Activated CD4-positive, alpha-beta T cell treated with anti-CD3 and anti-CD28 coated beads for 36 hours (primary cell): ENCODE results near the gene ILRUN. TPM values are rescaled to one million over a fixed set of nuclear protein-coding genes. Genes with fewer than 3 reads are reported as not detected.
"Not testable (repeated sequence)": the region's sequence is repeated elsewhere in the genome, so short reads cannot be mapped to it uniquely, and the experiment has no call there.

Experiments
- ATAC-seq: fragments of 200-7000 bp; cut with Tn5 transposase; one replicate; pipeline ENCODE4 v1.10.0; 2021; ENCODE audit warnings: mild to moderate bottlenecking, moderate library complexity
- CTCF ChIA-PET: fragments of 350-600 bp; sonication (Branson Sonifier 250); formaldehyde crosslinking; loops from one replicate; lab custom pipeline; 2021; ENCODE audit warnings: antibody characterized with exemption; lab: Charles Lee
- POLR2A ChIA-PET: fragments of 350-600 bp; sonication (Branson Sonifier 250); formaldehyde crosslinking; loops from one replicate; lab custom pipeline; 2021; ENCODE audit warnings: antibody characterized with exemption, inconsistent platforms; lab: Charles Lee
- DNase-seq: peaks from one replicate; pipeline ENCODE4 v3.0.0-alpha.2; 2020
- H3K27ac Mint-ChIP-seq: one replicate; pipeline ENCODE4 v1.8.0; 2021; ENCODE audit warnings: mixed read lengths
- H3K27me3 Mint-ChIP-seq: one replicate; pipeline ENCODE4 v1.8.0; 2021; ENCODE audit warnings: mixed read lengths
- H3K36me3 Mint-ChIP-seq: one replicate; pipeline ENCODE4 v1.8.0; 2021; ENCODE audit warnings: low read depth, mixed read lengths
- H3K4me1 Mint-ChIP-seq: one replicate; pipeline ENCODE4 v1.8.0; 2021; ENCODE audit warnings: mixed read lengths
- H3K4me3 Mint-ChIP-seq: one replicate; pipeline ENCODE4 v1.8.0; 2021; ENCODE audit warnings: mild to moderate bottlenecking, moderate library complexity, mixed read lengths
- H3K9me3 Mint-ChIP-seq: one replicate; pipeline ENCODE4 v1.8.0; 2021; ENCODE audit warnings: low read depth, mixed read lengths
- intact Hi-C, 2 experiments: fragments of 100-400 bp; cut with DNase I in 1 of 2; cut with micrococcal nuclease in 1 of 2; formaldehyde crosslinking; loops; one replicate each; pipeline versions ENCODE4 v1.14.2 to v1.15.1; 2022 to 2024; cut with DNase I, micrococcal nuclease
- total RNA-seq, 2 experiments: library from RNA; stranded (reverse); gene quantifications; one replicate each; pipeline ENCODE4 v1.2.3, GENCODE V29; 2021

Gene ILRUN
- total RNA-seq, 2 experiments from 2014 or later: 56.2 to 66.9 TPM

DNA sequence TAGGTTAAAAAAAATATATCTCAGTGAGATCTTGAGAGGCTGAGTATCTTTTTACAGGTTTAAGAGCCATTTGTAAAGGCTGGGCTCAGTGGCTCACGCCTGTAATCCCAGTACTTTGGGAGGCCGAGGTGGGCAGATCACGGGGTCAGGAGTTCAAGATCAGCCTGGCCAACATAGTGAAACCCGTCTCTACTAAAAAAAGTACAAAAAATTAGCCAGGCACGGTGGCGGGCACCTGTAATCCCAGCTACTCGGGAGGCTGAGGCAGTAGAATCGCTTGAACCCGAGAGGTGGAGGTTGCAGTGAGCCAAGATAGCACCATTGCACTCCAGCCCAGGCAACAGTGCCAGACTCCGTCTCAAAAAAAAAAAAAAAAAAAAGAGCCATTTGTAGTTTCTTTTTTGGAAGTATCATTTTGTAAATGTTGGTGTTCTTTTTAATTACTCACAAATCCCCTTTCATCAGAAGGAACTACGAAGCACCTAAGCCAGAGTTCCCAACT, 40.6 kb downstream of the ILRUN start:
- DNase-seq, H3K27me3 Mint-ChIP-seq, ATAC-seq, H3K9me3 Mint-ChIP-seq: not testable (repeated sequence)
- Mint-ChIP-seq H3K36me3 (peaks cover 14% of the 10 kb centered on the region), H3K4me3 (peak overlapping the region; percentile 2), H3K4me1 (peaks cover 51% of the 10 kb centered on the region), H3K27ac (peak overlapping the region; percentile 90)
- CTCF ChIA-PET: interaction anchor here (0.6 to 2.5 kb wide), 7 partner anchors 12 to 359 kb away, joined by 3 to 15 read pairs (median 3); no protein-coding TSS in a partner anchor
- POLR2A ChIA-PET: interaction anchor here (0.6 to 1.8 kb wide), 5 partner anchors 16 to 851 kb away, joined by 3 to 14 read pairs (median 8); partner anchors contain the start of gene ILRUN
- intact Hi-C loops: loop anchor here (1.0 to 10.0 kb wide), 6 partner anchors 8 to 229 kb away; partner anchors contain the start of genes ILRUN (in 2 of the 2), SNRPC (in 2 of the 2), ANKS1A (in 1 of the 2) and TAF11 (in 1 of the 2)

DNA sequence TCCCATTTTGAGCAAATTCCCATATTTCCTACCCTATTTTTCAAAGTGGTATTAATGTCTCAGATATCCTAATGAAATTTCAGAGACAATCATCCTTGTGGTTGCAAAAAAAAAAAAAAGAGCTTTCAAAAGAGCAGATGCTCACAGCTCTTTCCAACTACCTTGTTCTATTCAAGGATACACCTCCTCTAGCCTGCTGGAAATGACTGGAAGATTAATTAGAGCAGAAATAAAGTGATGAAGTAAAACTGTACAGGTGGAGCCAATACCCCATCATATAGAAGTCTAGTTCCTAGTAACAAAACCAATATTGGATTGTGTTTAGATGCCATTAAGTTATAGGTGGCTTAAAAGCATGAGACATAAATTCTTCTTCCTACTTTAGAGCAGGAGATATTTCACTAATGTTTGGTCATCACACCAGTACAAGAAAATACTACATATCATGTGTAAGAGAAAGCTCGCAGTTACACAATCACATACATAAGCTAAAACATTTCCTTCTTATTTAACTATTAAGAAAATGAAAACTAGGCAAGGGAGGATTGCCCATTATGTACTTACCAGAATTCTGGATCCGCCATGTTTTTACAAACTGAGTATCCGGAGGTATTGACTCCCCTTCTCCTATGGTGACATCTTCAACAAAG, 42.4 kb downstream of the ILRUN start:
- POLR2A ChIA-PET: no interaction called here
- Mint-ChIP-seq H3K27me3 (no peaks in the 10 kb centered on the region), H3K9me3 (no peaks in the 10 kb centered on the region), H3K36me3 (peaks cover 18% of the 10 kb centered on the region), H3K4me1 (peaks cover 46% of the 10 kb centered on the region), H3K4me3 (no peak overlapping the region), H3K27ac (peak overlapping the region; percentile 13)
- ATAC-seq (no peak), DNase-seq (no peak)
- intact Hi-C loops: loop anchor here in 1 of 2 experiments (10.0 kb wide), 1 partner anchor 231 kb away; the partner anchor contains the start of genes ANKS1A and TAF11
- CTCF ChIA-PET: interaction anchor here (0.6 to 1.3 kb wide), 3 partner anchors 11 to 160 kb away, joined by 3 to 4 read pairs (median 4); no protein-coding TSS in a partner anchor

DNA sequence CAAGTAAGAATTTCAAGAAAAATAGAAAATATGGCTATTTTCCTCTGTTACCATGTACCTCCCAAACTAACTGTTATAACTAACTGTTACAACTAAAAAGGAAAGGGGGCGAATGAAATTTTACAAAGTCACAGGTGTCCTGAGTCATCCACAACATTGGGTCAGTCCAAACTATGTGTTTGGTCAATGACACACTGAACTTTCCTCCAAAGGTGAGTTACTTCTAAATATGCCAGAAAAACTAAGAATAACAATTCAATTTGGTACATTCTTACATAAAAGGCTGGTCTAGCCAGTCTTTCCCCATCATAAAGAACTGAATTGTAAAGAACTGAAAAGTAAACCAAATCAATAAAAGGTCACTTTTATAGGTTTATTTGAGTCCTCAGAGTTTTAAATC, 44.3 kb downstream of the ILRUN start:
- ChIA-PET CTCF (no interaction called here), POLR2A (no interaction called here)
- Mint-ChIP-seq H3K27ac (no peak overlapping the region), H3K4me1 (peaks cover 32% of the 10 kb centered on the region), H3K36me3 (peaks cover 19% of the 10 kb centered on the region), H3K4me3 (no peak overlapping the region), H3K27me3 (no peaks in the 10 kb centered on the region), H3K9me3 (no peaks in the 10 kb centered on the region)
- no peak for DNase-seq
- intact Hi-C loops: loop anchor here in 1 of 2 experiments (10.0 kb wide), 1 partner anchor 233 kb away; the partner anchor contains the start of genes ANKS1A and TAF11
- no peak for ATAC-seq

DNA sequence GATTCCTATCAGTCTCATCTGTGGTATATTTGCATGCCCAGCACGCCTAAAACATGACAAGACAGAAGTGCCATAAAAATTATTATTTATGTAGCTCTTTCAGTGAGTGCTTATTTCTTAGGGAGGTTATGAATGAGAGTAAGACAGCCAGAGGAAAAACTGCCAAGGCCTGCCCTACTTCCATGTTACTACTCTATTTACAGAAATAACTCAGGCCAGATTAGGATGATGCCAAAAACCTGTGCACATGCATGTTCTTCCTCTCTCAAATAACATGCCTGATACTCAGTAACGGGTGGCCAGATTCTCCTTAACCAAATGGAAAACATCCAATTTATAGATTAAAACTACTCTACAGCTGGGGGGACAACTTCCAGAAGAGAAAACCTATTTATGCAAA, 45.7 kb downstream of the ILRUN start:
- Mint-ChIP-seq H3K9me3 (no peaks in the 10 kb centered on the region), H3K27me3 (no peaks in the 10 kb centered on the region), H3K36me3 (peaks cover 26% of the 10 kb centered on the region), H3K4me1 (peaks cover 21% of the 10 kb centered on the region), H3K4me3 (no peak overlapping the region), H3K27ac (no peak overlapping the region)
- ChIA-PET CTCF (interaction anchor here (0.6 to 0.8 kb wide), 2 partner anchors 21 to 99 kb away, joined by 3 read pairs; no protein-coding TSS in a partner anchor), POLR2A (no interaction called here)
- no peak for ATAC-seq
- DNase-seq: no peak
- intact Hi-C loops: loop anchor here in 1 of 2 experiments (10.0 kb wide), 1 partner anchor 234 kb away; the partner anchor contains the start of genes ANKS1A and TAF11

DNA sequence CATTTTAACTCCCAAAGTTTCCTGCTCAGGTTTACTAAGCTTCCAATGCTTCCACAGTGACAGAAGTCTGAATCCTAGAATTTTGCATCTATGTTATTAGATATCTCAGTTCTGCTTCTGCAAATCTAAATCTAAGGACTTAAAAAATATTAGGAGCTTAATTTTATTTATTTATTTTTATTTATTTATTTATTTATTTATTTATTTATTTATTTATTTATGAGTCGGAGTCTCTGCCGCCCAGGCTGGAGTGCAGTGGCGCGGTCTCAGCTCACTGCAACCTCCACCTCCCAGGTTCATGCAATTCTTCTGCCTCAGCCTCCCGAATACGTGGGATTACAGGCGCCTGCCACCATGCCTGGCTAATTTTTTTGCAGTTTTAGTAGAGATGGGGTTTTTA, 46.3 kb downstream of the ILRUN start:
- H3K9me3 Mint-ChIP-seq: not testable (repeated sequence)
- CTCF ChIA-PET: interaction anchor here (0.6 kb wide), 1 partner anchor 100 kb away, joined by 3 read pairs; no protein-coding TSS in a partner anchor

DNA sequence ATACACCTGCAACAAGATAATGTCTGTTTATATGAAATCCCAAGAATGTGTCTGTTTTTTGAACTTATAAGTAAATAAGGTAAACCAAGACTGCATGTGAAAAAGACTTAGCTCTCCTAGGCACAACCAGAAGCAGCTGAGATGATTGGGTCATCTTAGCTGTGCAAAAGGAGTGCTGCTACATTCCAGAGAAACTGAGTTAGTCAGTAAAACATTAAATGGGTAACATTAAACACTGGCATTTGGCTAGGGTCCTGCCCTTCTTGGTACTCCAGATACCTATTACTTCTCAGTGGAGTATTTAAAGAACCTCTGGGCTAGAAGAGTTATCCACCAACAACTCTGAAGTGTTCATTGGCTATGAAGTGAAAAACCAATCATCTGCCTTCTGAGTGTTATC, 47.8 kb downstream of the ILRUN start:
- POLR2A ChIA-PET: no interaction called here
- CTCF ChIA-PET: interaction anchor here (1.2 kb wide), 1 partner anchor 13 kb away, joined by 3 read pairs; no protein-coding TSS in a partner anchor

More for the DNA sequence above, 46.3 kb downstream of the ILRUN start:
- H3K4me3 Mint-ChIP-seq, DNase-seq, ATAC-seq, H3K27me3 Mint-ChIP-seq, H3K27ac Mint-ChIP-seq, POLR2A ChIA-PET: not testable (repeated sequence)
- Mint-ChIP-seq H3K36me3 (peaks cover 30% of the 10 kb centered on the region), H3K4me1 (peaks cover 15% of the 10 kb centered on the region)
- intact Hi-C loops: loop anchor here in 1 of 2 experiments (10.0 kb wide), 1 partner anchor 235 kb away; the partner anchor contains the start of genes ANKS1A and TAF11

More for the DNA sequence above, 47.8 kb downstream of the ILRUN start:
- no peaks in the 10 kb centered on the region for H3K27me3 Mint-ChIP-seq
- H3K36me3 Mint-ChIP-seq: peaks cover 29% of the 10 kb centered on the region
- H3K4me3 Mint-ChIP-seq: no peak overlapping the region
- intact Hi-C loops: no loop called here
- H3K4me1 Mint-ChIP-seq: peaks cover 13% of the 10 kb centered on the region
- ATAC-seq: no peak
- no peak overlapping the region for H3K27ac Mint-ChIP-seq
- no peak for DNase-seq
- no peaks in the 10 kb centered on the region for H3K9me3 Mint-ChIP-seq

Other genes starting within 250 kb of the ILRUN start
- gene PACSIN1, start 230.7 kb downstream of the ILRUN start, total RNA-seq: under 1 TPM; 0.07 to 0.14 TPM
- gene SPDEF, start 140.4 kb downstream of the ILRUN start, total RNA-seq: under 1 TPM in 1 of 2 experiments, not detected in 1; 0.18 TPM
- gene SNRPC, start 60.7 kb upstream of the ILRUN start, total RNA-seq: 100 to 1,000 TPM; 159 to 268 TPM
- gene BLTP3A, start 95.3 kb upstream of the ILRUN start, total RNA-seq: 10 to 100 TPM; 17.0 to 21.0 TPM
- gene TAF11, start 191.3 kb upstream of the ILRUN start, total RNA-seq: 10 to 100 TPM; 28.7 to 32.3 TPM
- 1 to 10 TPM; 7.4 to 9.1 TPM for gene ANKS1A, start 192.5 kb upstream of the ILRUN start, total RNA-seq